GM12878 (cell line): ENCODE data around the gene RBBP8NL. TPM values are rescaled to one million over a fixed set of nuclear protein-coding genes. Genes with fewer than 3 reads are reported as not detected.

ENCODE experiments used
- ATAC-seq: fragments of 200-7000 bp; cut with Tn5 transposase; 3 replicates; pipeline ENCODE4 v1.9.1; 2020; ENCODE audit warnings: mild to moderate bottlenecking, moderate library complexity
- BruUV-seq: library from RNA; stranded (reverse); fragments of 400-500 nt; replicated peaks from 2 replicates; lab custom pipeline; 2021; lab: Mats Ljungman, UMichigan
- CTCF ChIA-PET: fragments of 300-600 bp; sonication (Branson Sonifier 250); formaldehyde crosslinking; extraction: SDS; loops from one replicate; lab custom pipeline; 2021; ENCODE audit warnings: inconsistent platforms; lab: Yijun Ruan, JAX
- POLR2A ChIA-PET: fragments of 350-600 bp; formaldehyde crosslinking; extraction: SDS; loops from one replicate; lab custom pipeline; 2021; ENCODE audit warnings: inconsistent platforms; lab: Charles Lee
- RAD21 ChIA-PET: fragments of 300-600 bp; sonication (Branson Sonifier 250); formaldehyde crosslinking; loops from one replicate; lab custom pipeline; 2023; ENCODE audit warnings: antibody characterized with exemption; ENCODE audit not compliant: unreplicated experiment; lab: Charles Lee
- SMC1A ChIA-PET: fragments of 300-600 bp; sonication (Branson Sonifier 250); formaldehyde crosslinking; loops from one replicate; lab custom pipeline; 2023; ENCODE audit not compliant: unreplicated experiment, uncharacterized antibody; lab: Charles Lee
- DNase-seq: peaks from one replicate; pipeline ENCODE4 v3.0.0-alpha.2; 2011; ENCODE audit warnings: low read depth, low spot score
- FAIRE-seq: peaks from 3 replicates; lab custom pipeline; 2011; peaks lifted over from hg19 to GRCh38; lab: Jason Lieb, UNC
- H2AFZ ChIP-seq: 2 replicates; pipeline ENCODE4 v1.6.0; 2011; ENCODE audit warnings: low read depth, low read length, control low read depth; ENCODE audit not compliant: control insufficient read depth
- H3K27ac ChIP-seq: 2 replicates; pipeline ENCODE4 v1.5.1; 2011; ENCODE audit warnings: control low read depth; ENCODE audit not compliant: control insufficient read depth, insufficient read depth
- H3K27me3 ChIP-seq, 2 experiments: replicated peaks in 1 of 2; 2 replicates each; pipeline versions ENCODE4 v1.6.0 to v1.6.1; 2011; ENCODE audit warnings: low read length in 1 of 2; ENCODE audit not compliant: control insufficient read depth in 2 of 2, insufficient read depth in 2 of 2
- H3K36me3 ChIP-seq, 2 experiments: 2 replicates each; pipeline ENCODE4 v1.5.1; 2011; ENCODE audit warnings: low read length in 1 of 2; ENCODE audit not compliant: control insufficient read depth in 2 of 2, insufficient read depth in 2 of 2
- H3K4me1 ChIP-seq: 2 replicates; pipeline ENCODE4 v1.6.1; 2011; ENCODE audit warnings: mild to moderate bottlenecking, low read length, moderate library complexity, mixed read lengths; ENCODE audit not compliant: control insufficient read depth, insufficient read depth
- H3K4me2 ChIP-seq: 2 replicates; pipeline ENCODE4 v1.6.0; 2011; ENCODE audit warnings: control low read depth; ENCODE audit not compliant: control insufficient read depth, insufficient read depth
- H3K4me3 ChIP-seq: fragments of 200-600 bp; sonication (generic); 2 replicates; pipeline ENCODE4 v1.5.1; 2016
- H3K79me2 ChIP-seq: 2 replicates; pipeline ENCODE4 v1.6.0; 2011; ENCODE audit warnings: low read length; ENCODE audit not compliant: control insufficient read depth, insufficient read depth
- H3K9ac ChIP-seq: 2 replicates; pipeline ENCODE4 v1.8.0; 2011; ENCODE audit warnings: low read length, control low read depth, mixed read lengths; ENCODE audit not compliant: control insufficient read depth, insufficient read depth
- H3K9me3 ChIP-seq: replicated peaks from 3 replicates; pipeline ENCODE4 v1.5.1; 2011; ENCODE audit warnings: mild to moderate bottlenecking, low read length; ENCODE audit not compliant: control insufficient read depth, insufficient read depth
- H4K20me1 ChIP-seq: 2 replicates; pipeline ENCODE4 v1.6.0; 2011; ENCODE audit not compliant: control insufficient read depth, insufficient read depth
- BACH1 ChIP-seq: fragments of 450-650 bp; IDR thresholded peaks from 2 replicates; pipeline ENCODE4 v1.6.1; 2017; ENCODE audit warnings: mild to moderate bottlenecking, borderline replicate concordance
- BHLHE40 ChIP-seq, 2 experiments: fragments of 450-650 bp in 1 of 2; IDR thresholded peaks; 2 replicates each; pipeline ENCODE4 v1.6.1; 2011 to 2017; ENCODE audit warnings: low read depth in 2 of 2, borderline replicate concordance in 1 of 2, improper control_type of control experiment in 1 of 2, low read length in 1 of 2, mild to moderate bottlenecking in 1 of 2
- NFYB ChIP-seq: IDR thresholded peaks from 2 replicates; pipeline ENCODE4 v1.6.1; 2011; ENCODE audit warnings: low read depth, mild to moderate bottlenecking, low read length, improper control_type of control experiment, moderate library complexity; ENCODE audit not compliant: insufficient read depth
- SMAD5 ChIP-seq: IDR thresholded peaks from 2 replicates; pipeline ENCODE4 v1.6.1; 2016; ENCODE audit warnings: antibody characterized with exemption, low read depth
- ZNF384 ChIP-seq: IDR thresholded peaks from 2 replicates; pipeline ENCODE4 v1.6.1; 2012; ENCODE audit warnings: low read depth, mild to moderate bottlenecking, low read length, improper control_type of control experiment, borderline replicate concordance
- ZSCAN29 ChIP-seq: fragments of 450-650 bp; IDR thresholded peaks from 2 replicates; pipeline ENCODE4 v1.6.1; 2017; ENCODE audit warnings: mild to moderate bottlenecking, moderate library complexity
- WGBS: methylation state at CpG from one replicate; pipeline ENCODE4 v1.1.6; 2016; ENCODE audit warnings: low lambda C conversion rate; ENCODE audit not compliant: insufficient replicate concordance, insufficient coverage; ENCODE audit errors: missing lambda C conversion rate; 5-methylcytosine and 5-hydroxymethylcytosine counted together
- in situ Hi-C: fragments of 300-500 bp; cut with MboI; formaldehyde crosslinking; loops from 9 replicates; pipeline ENCODE4 v1.14.3; 2018; ENCODE audit warnings: mixed read lengths
- intact Hi-C: fragments of 100-400 bp; cut with micrococcal nuclease; formaldehyde crosslinking; loops from one replicate; pipeline ENCODE4 v1.14.2; 2022; ENCODE audit not compliant: unreplicated experiment
- polyA plus RNA-seq, 11 experiments: library from polyadenylated mRNA; depleted of rRNA in 4 of 11; unstranded in 6 of 11; stranded (reverse) in 5 of 11; fragments of >200 nt; fragmentation: Nextera tagmentation in 4 of 11; fragmentation: Illumina TruSeq in 1 of 11; extraction: Ambion mirVana in 4 of 11; extraction: Trizol in 1 of 11; gene quantifications; 1 replicate in 1 of 11; 2 replicates in 10 of 11; pipeline versions ENCODE4 v1.2.1 to v1.2.3, GENCODE V29; 2011 to 2016; ENCODE audit warnings: inconsistent platforms in 2 of 11, missing spikeins in 2 of 11, low read depth in 1 of 11
- total RNA-seq, 4 experiments: library from RNA; depleted of rRNA in 3 of 4; stranded (reverse); fragments of >200 nt in 3 of 4; fragmentation: Illumina TruSeq in 1 of 4; extraction: Trizol in 1 of 4; gene quantifications; 2 replicates each; pipeline versions ENCODE4 v1.2.1 to v1.2.3, GENCODE V29; 2013 to 2021
- TF ChIP-seq, protein P1 (sequence below): IDR thresholded peaks from 2 replicates; pipeline ENCODE4 v1.6.1; 2012; ENCODE audit warnings: improper control_type of control experiment, low read depth, low read length; ENCODE audit not compliant: insufficient replicate concordance
- TF ChIP-seq, protein P2 (sequence below): IDR thresholded peaks from 2 replicates; pipeline ENCODE4 v1.6.1; 2011; ENCODE audit warnings: low read depth, mild to moderate bottlenecking, low read length, moderate library complexity, borderline replicate concordance; ENCODE audit errors: extremely low read depth

RBBP8NL gene
- total and polyA plus RNA-seq, 10 of the 15 experiments (the other 5 are each of a cell fraction or from before 2014, with no cell fraction given), result not detected

DNA sequence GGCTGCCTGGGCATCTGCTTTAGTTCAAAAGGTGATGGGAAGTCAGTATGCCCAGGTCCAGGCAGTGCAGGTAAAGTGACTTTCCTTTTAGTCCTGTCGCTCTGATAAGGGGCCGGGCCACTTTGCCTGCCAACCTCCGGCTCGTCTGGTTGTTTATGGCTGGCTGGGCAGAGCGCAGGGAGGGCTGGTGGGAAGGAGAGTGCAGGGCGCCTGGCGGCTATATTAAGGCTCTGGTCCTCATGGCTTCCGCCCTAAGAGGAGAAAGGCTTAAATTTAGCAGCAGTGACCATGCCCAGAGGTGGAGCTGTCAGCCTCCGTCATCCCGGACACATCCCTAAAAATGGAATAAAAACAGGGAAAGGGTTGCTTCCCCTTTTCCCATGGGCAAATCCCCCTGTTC is 33.8 kb upstream of the RBBP8NL start (continued):
- TF ChIP-seq, protein P1, sequence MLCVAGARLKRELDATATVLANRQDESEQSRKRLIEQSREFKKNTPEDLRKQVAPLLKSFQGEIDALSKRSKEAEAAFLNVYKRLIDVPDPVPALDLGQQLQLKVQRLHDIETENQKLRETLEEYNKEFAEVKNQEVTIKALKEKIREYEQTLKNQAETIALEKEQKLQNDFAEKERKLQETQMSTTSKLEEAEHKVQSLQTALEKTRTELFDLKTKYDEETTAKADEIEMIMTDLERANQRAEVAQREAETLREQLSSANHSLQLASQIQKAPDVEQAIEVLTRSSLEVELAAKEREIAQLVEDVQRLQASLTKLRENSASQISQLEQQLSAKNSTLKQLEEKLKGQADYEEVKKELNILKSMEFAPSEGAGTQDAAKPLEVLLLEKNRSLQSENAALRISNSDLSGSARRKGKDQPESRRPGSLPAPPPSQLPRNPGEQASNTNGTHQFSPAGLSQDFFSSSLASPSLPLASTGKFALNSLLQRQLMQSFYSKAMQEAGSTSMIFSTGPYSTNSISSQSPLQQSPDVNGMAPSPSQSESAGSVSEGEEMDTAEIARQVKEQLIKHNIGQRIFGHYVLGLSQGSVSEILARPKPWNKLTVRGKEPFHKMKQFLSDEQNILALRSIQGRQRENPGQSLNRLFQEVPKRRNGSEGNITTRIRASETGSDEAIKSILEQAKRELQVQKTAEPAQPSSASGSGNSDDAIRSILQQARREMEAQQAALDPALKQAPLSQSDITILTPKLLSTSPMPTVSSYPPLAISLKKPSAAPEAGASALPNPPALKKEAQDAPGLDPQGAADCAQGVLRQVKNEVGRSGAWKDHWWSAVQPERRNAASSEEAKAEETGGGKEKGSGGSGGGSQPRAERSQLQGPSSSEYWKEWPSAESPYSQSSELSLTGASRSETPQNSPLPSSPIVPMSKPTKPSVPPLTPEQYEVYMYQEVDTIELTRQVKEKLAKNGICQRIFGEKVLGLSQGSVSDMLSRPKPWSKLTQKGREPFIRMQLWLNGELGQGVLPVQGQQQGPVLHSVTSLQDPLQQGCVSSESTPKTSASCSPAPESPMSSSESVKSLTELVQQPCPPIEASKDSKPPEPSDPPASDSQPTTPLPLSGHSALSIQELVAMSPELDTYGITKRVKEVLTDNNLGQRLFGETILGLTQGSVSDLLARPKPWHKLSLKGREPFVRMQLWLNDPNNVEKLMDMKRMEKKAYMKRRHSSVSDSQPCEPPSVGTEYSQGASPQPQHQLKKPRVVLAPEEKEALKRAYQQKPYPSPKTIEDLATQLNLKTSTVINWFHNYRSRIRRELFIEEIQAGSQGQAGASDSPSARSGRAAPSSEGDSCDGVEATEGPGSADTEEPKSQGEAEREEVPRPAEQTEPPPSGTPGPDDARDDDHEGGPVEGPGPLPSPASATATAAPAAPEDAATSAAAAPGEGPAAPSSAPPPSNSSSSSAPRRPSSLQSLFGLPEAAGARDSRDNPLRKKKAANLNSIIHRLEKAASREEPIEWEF, result no peak
- TF ChIP-seq NFYB, result no peak
- TF ChIP-seq BACH1, result no peak

DNA sequence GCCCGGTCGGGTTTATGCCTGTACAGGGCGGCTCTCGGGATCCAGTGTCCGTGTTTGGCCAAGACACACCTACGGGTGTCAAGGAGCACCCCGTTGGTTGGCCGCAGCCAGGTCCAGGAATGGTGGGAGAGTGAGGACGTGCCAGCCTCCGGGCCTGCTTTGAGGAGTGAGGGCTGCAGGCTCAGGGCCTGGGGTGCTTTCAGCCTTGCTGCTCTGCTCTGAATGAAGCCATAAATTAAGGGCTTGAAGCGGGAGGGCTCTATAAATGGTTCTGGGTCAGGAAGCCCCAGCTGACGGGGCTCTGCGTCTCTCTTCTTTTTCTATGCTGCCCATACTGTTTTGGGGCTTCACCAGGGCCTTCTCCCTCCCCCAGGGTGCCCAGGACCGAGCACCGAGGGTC is 33.3 kb upstream of the RBBP8NL start:
- SMC1A ChIA-PET, result no interaction called here
- Histone ChIP-seq H3K27me3 (no peaks in the 10 kb centered on the region; a peak in 2 of 4 replicates), H3K4me2 (no peak overlapping the region), H3K36me3 (no peaks in the 10 kb centered on the region), H3K4me1 (no peaks in the 10 kb centered on the region), H3K27ac (no peak overlapping the region), H3K4me3 (no peak overlapping the region), H4K20me1 (no peaks in the 10 kb centered on the region), H2AFZ (no peak overlapping the region), H3K9ac (no peak overlapping the region), H3K79me2 (no peaks in the 10 kb centered on the region), H3K9me3 (no peaks in the 10 kb centered on the region)
- FAIRE-seq (no peak), DNase-seq (no peak), ATAC-seq (no peak)
- intact Hi-C loops (no loop called here), in situ Hi-C loops (no loop called here)
- BruUV-seq, result no TSS peak
- no peak for TF ChIP-seq SMAD5
- TF ChIP-seq, protein P2, sequence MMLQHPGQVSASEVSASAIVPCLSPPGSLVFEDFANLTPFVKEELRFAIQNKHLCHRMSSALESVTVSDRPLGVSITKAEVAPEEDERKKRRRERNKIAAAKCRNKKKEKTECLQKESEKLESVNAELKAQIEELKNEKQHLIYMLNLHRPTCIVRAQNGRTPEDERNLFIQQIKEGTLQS, result no peak
- TF ChIP-seq ZNF384, result no peak
- no peak for TF ChIP-seq ZSCAN29
- TF ChIP-seq BHLHE40 (IDR thresholded peaks at IDR 0.05; ENCODE audit: borderline replicate concordance in 1 of 2, low read depth in 2 of 2, low read length in 1 of 2), result no peak
- WGBS, result 23% methylated on average over 15 of the region's 15 CpGs
- POLR2A ChIA-PET, result no interaction called here
- CTCF ChIA-PET, result no interaction called here
- RAD21 ChIA-PET, result no interaction called here
